ENCODE measurements around the gene CMBL.
"Not testable (repeated sequence)": the region's sequence is repeated elsewhere in the genome, so short reads cannot be mapped to it uniquely, and the experiment has no call there.

Gene CMBL

GRCh38 chr5:10310066-10310779 is 2.5 kb upstream of the CMBL start:
- FAIRE-seq, result no peak

GRCh38 chr5:10308844-10309243 is 1.1 kb upstream of the CMBL start:
- no peak for FAIRE-seq

- no peak for FAIRE-seq
Observed at GRCh38 chr5:10306806-10307205, 896 bp downstream of the CMBL start.

- FAIRE-seq, result no peak
Observed at GRCh38 chr5:10306114-10306513, 1.6 kb downstream of the CMBL start.

- FAIRE-seq, result no peak
Observed at GRCh38 chr5:10304932-10305331, 2.8 kb downstream of the CMBL start.

- no peak for FAIRE-seq
Observed at GRCh38 chr5:10303699-10304170, 4.0 kb downstream of the CMBL start.

- FAIRE-seq, result no peak
Observed at GRCh38 chr5:10303201-10303600, 4.5 kb downstream of the CMBL start.

GRCh38 chr5:10301842-10302610 is 5.7 kb downstream of the CMBL start:
- FAIRE-seq, result no peak

- FAIRE-seq, result no peak
Observed at GRCh38 chr5:10301266-10301665, 6.4 kb downstream of the CMBL start.

GRCh38 chr5:10300246-10300645 is 7.5 kb downstream of the CMBL start:
- no peak for FAIRE-seq

- FAIRE-seq, result no peak
Observed at GRCh38 chr5:10297646-10298204, 10.0 kb downstream of the CMBL start.

- no peak for FAIRE-seq
Observed at GRCh38 chr5:10295619-10296326, 11.9 kb downstream of the CMBL start.

- FAIRE-seq, result no peak
Observed at GRCh38 chr5:10293907-10294662, 13.6 kb downstream of the CMBL start.

- FAIRE-seq, result no peak
Observed at GRCh38 chr5:10291692-10292339, 15.9 kb downstream of the CMBL start.

- no peak for FAIRE-seq
Observed at GRCh38 chr5:10290438-10290837, 17.3 kb downstream of the CMBL start.

- no peak for FAIRE-seq
Observed at GRCh38 chr5:10289991-10290390, 17.7 kb downstream of the CMBL start.

- FAIRE-seq, result no peak
Observed at GRCh38 chr5:10289353-10289752, 18.3 kb downstream of the CMBL start.

GRCh38 chr5:10288592-10289219 is 19.0 kb downstream of the CMBL start:
- no peak for FAIRE-seq

- FAIRE-seq, result no peak
Observed at GRCh38 chr5:10286862-10287227, 20.9 kb downstream of the CMBL start.

GRCh38 chr5:10286162-10286861 is 21.4 kb downstream of the CMBL start:
- FAIRE-seq, result no peak

- FAIRE-seq, result not testable (repeated sequence)
Observed at GRCh38 chr5:10285362-10285761, 22.3 kb downstream of the CMBL start.

Data from colon (tissue), 2 donors.